Hepatocyte (in vitro differentiated cells): ENCODE measurements around the gene PIGL.
"Not testable (repeated sequence)": the region's sequence is repeated elsewhere in the genome, so short reads cannot be mapped to it uniquely, and the experiment has no call there.

Experiments
- EZH2 ChIP-seq: fragments of 200-600 bp; sonication (generic); IDR thresholded peaks from 2 replicates; pipeline ENCODE4 v1.6.1; 2016; ENCODE audit warnings: antibody characterized with exemption, mild to moderate bottlenecking, borderline replicate concordance
- TF ChIP-seq, protein P1 (sequence below): fragments of 200-600 bp; sonication (generic); IDR thresholded peaks from 2 replicates; pipeline ENCODE4 v1.5.1; 2016; ENCODE audit warnings: antibody characterized with exemption, mild to moderate bottlenecking; ENCODE audit not compliant: poor library complexity

- TF ChIP-seq EZH2, result not testable (repeated sequence)
- TF ChIP-seq, protein P1, sequence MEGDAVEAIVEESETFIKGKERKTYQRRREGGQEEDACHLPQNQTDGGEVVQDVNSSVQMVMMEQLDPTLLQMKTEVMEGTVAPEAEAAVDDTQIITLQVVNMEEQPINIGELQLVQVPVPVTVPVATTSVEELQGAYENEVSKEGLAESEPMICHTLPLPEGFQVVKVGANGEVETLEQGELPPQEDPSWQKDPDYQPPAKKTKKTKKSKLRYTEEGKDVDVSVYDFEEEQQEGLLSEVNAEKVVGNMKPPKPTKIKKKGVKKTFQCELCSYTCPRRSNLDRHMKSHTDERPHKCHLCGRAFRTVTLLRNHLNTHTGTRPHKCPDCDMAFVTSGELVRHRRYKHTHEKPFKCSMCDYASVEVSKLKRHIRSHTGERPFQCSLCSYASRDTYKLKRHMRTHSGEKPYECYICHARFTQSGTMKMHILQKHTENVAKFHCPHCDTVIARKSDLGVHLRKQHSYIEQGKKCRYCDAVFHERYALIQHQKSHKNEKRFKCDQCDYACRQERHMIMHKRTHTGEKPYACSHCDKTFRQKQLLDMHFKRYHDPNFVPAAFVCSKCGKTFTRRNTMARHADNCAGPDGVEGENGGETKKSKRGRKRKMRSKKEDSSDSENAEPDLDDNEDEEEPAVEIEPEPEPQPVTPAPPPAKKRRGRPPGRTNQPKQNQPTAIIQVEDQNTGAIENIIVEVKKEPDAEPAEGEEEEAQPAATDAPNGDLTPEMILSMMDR, result not testable (repeated sequence)
These were observed 13.0 kb downstream of the PIGL start for GRCh38 chr17:16229912-16230561.
